Stomach (tissue), 4 donors: ENCODE measurements around the gene ANO5.

Source experiments
- POLR2A ChIP-seq, 4 donors: fragments of 450-650 bp; IDR thresholded peaks; one replicate each; pipeline ENCODE4 v1.6.1; 2016; ENCODE audit warnings: antibody characterized with exemption in 4 of 4, control low read depth in 2 of 4, mild to moderate bottlenecking in 1 of 4, moderate library complexity in 1 of 4
- POLR2AphosphoS5 ChIP-seq, 3 donors: sonication (generic); formaldehyde crosslinking; IDR thresholded peaks; one replicate each; pipeline ENCODE4 v1.6.1; 2016; ENCODE audit warnings: antibody characterized with exemption in 3 of 3
- TF ChIP-seq, protein P1 (sequence below), 7 experiments: fragments of 450-650 bp in 4 of 7; fragments of 200-600 bp in 3 of 7; sonication (generic) in 3 of 7; IDR thresholded peaks; one replicate each; pipeline ENCODE4 v1.5.1; 2016 to 2019; ENCODE audit warnings: antibody characterized with exemption in 7 of 7, control low read depth in 2 of 7, mild to moderate bottlenecking in 1 of 7

DNA sequence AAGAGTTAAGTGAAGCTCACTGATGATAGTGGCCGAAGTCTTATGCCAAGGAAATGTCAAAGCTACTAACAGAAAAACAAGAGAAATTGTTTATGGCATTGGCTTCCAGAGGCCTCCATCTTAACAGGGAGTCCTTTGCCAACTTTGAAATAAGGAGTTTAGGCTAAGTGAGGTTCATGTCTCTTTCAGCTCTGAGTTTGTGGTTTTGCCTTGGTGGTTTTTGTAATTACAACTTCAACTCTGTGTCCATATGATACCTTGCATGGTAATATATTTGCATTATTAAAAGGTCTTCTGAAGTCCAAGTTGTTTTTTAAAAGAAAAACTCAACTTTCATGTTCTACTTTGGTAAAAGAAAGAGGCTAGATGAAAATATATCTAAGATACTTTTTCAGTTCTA is 31.4 kb upstream of the ANO5 start:
- TF ChIP-seq, protein P1, sequence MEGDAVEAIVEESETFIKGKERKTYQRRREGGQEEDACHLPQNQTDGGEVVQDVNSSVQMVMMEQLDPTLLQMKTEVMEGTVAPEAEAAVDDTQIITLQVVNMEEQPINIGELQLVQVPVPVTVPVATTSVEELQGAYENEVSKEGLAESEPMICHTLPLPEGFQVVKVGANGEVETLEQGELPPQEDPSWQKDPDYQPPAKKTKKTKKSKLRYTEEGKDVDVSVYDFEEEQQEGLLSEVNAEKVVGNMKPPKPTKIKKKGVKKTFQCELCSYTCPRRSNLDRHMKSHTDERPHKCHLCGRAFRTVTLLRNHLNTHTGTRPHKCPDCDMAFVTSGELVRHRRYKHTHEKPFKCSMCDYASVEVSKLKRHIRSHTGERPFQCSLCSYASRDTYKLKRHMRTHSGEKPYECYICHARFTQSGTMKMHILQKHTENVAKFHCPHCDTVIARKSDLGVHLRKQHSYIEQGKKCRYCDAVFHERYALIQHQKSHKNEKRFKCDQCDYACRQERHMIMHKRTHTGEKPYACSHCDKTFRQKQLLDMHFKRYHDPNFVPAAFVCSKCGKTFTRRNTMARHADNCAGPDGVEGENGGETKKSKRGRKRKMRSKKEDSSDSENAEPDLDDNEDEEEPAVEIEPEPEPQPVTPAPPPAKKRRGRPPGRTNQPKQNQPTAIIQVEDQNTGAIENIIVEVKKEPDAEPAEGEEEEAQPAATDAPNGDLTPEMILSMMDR (IDR thresholded peaks at IDR 0.05): no peak
- TF ChIP-seq POLR2AphosphoS5 (IDR thresholded peaks at IDR 0.05): no peak
- no peak for TF ChIP-seq POLR2A (IDR thresholded peaks at IDR 0.05)
